IPS-18c (cell line): ENCODE data around the gene BAZ2B.

Experiments used
- H3K4me3 ChIP-seq: 2 replicates; pipeline ENCODE4 v1.7.0; 2013; ENCODE audit warnings: low read depth, mild to moderate bottlenecking, low read length, moderate library complexity; ENCODE audit not compliant: insufficient read depth
- H3K9me3 ChIP-seq: one replicate; pipeline ENCODE4 v1.6.1; 2013; ENCODE audit warnings: mild to moderate bottlenecking, low read length, moderate library complexity; ENCODE audit not compliant: control insufficient read depth, insufficient read depth

The BAZ2B gene

DNA sequence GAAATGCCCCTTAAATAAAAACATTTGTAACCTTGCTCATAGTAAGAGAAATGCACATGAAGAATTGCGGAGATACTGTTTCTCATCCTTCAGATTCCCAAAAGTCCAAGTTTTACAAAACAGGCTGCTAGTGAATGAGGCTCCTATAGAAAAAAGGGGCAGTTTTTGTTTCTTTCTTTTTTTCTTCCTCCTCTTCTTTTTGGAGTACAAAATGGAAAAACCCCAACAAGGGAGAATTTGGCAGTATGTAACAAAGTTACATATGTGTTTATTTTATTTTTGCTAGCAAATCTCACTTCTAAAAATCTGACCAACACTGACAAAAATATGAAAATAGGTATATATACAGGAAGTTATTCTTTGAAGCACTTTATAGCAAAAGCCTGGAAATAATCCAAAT lies 7.1 kb upstream of the BAZ2B start:
- no peak overlapping the region for H3K4me3 ChIP-seq
- H3K9me3 ChIP-seq: no peaks in the 10 kb centered on the region

DNA sequence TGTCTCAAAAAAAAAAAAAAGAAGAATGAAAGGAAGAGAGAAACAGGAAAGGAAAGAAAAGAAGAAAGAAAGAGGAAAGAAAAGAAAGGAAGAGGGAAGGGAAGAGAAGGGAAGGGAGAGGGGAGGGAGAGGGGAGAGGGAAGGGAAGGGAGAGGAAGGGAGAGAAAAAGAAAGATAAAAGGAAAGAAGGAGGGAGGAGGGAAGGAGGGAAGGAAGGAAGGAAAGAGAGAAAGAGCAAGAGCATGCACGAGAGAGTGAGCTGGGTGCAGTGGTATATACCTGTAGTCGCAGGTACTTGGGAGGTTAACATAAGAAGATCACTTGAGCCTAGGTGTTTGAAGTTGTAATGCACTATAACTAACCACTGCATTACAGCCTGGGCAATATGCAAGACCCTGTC lies 6.6 kb upstream of the BAZ2B start:
- Histone ChIP-seq H3K4me3 (no peak overlapping the region), H3K9me3 (no peaks in the 10 kb centered on the region)

DNA sequence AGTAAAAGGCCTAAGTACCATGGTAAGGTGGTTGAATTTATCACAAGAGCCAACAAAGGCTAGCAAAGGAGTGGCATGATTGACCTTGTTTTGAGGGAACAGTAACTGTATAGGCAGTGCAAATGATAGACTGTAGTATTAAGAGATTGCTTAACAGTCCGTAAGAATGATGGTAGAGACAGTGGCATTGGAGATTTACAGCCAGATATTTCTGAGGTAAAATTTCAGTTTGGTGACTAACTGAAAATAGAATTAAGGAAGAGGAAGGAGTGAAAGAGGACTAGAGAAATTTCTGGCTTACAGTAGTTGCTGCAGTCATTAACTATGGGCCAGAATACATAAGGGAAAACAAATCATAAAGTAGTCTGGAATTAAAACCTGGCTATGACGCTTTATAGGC lies 4.4 kb upstream of the BAZ2B start:
- no peak overlapping the region for H3K4me3 ChIP-seq
- H3K9me3 ChIP-seq: no peaks in the 10 kb centered on the region

DNA sequence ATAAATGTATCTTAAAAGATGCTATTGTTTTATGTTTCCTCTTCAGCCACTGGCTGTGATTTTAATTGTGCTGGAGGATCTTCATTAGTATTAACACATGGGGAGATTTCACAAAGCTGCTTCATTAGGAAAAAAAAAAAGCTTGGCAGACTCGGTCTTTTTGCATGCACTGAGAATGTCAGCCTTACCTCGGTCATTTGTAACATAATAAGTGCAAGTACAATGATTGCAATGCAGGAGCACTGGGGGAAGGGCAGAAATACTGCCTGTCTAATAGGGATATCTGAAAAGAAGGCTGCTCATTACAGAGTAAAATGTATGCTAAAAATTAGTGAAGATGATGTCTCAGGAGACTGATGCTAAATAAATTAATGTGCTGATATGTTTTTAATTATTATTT lies 1.3 kb upstream of the BAZ2B start:
- no peak overlapping the region; the same call in 1 of the 2 replicates for H3K4me3 ChIP-seq

DNA sequence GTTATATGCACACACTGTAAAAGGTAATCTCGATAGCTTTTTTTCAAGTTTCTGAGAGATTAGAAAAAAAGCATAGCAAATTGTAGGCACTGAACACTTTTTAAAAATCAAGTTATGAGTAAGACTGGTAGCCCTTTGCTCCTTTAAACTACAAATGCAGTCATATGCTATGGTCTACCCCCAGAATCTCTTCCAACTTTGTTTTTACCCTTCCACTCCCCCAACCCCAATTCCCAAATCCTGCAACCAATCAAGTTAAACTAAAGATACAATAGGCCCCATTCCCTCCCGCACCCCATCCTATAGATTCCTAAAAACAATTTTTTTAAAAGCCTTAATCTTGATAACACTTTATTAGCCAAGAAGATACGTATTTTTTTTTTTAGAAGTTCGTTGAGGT lies 752 bp upstream of the BAZ2B start:
- Histone ChIP-seq H3K9me3 (no peaks in the 10 kb centered on the region), H3K4me3 (peak overlapping the region; percentile 89)

More for the DNA sequence above, 1.3 kb upstream of the BAZ2B start:
- H3K9me3 ChIP-seq: no peaks in the 10 kb centered on the region

DNA sequence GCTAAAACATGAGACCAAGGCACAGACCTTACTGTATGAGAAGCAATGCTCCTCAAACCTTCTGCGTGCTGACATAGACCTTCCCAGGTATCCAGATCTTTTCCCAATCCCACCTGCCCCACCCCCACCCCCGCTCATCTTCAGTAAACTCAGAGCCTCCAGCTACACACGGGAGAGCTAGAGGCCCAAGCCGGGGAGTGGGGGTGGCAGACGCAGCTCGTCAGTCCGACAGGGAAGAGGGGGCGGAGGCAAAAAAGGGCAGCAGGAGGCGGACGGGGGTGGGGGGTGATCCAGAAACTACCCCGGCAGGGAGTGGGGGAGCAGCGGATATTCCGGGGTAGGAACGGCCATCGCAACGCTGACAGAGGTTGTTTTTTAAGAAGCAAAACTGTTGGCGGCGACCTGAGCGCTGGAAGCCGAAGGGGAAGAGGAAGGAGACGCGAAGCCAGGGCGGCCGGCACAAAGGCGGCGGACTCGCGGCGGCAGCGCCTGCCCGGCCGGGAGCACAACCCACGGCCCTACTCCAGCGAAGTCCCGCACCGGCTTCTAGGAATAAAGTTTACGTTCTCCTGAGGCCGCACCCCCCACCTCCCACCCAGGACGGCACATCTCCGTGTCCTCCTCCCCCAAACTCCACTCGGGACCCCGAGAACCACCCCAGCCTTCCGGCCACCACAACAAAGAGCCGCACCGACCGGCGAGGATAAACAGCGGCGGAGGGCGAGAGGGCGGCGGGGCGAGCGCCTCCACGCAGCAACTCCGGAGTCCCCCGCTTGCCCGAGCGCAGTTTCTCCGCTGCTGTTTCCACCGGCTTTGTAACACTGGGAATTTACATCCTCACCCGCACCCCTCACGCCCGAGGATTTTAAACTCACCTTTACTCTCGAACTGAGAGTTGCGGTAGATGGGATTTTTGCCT lies 722 bp downstream of the BAZ2B start:
- H3K4me3 ChIP-seq: peak overlapping the region; percentile 89
- H3K9me3 ChIP-seq: no peaks in the 10 kb centered on the region

DNA sequence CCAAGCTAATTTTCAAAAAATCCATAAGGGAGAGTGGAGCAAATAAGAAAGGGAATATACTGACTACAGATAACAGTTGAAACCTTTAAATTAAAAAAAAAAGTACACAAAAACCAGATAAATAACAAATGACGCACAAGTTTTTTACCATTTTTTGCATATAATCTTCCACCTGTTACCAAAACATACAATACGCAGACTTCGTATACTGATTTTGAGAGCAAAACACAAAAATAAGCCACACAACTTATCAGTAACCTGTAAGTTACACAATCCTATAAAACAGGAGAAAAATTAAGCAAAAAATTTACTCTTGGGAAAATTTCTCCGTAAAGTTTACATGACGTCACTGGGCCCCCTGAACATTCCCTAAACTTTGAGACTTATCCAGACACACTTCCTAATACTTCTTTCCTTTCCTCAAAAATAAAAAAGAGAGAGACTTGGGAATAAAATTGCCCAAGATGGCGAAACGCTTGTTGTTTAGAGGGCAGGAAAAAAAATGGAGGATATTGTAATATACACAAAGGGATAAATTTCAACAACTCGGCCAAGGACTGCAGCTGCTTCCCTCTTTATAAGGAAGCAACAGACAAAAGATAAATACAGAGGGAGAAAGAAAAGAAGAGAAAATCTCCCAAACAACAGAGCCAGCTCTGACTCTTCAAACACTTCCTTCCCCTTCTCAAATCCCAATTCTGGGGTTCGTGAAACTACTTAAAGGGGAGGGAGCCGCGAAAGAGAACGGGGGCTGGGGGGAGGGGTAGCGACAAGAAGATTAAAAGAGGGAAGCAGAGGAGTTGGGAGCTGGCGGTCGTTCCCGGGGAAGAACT lies 1.6 kb downstream of the BAZ2B start:
- H3K4me3 ChIP-seq: peak overlapping the region; percentile 89
- H3K9me3 ChIP-seq: no peaks in the 10 kb centered on the region

DNA sequence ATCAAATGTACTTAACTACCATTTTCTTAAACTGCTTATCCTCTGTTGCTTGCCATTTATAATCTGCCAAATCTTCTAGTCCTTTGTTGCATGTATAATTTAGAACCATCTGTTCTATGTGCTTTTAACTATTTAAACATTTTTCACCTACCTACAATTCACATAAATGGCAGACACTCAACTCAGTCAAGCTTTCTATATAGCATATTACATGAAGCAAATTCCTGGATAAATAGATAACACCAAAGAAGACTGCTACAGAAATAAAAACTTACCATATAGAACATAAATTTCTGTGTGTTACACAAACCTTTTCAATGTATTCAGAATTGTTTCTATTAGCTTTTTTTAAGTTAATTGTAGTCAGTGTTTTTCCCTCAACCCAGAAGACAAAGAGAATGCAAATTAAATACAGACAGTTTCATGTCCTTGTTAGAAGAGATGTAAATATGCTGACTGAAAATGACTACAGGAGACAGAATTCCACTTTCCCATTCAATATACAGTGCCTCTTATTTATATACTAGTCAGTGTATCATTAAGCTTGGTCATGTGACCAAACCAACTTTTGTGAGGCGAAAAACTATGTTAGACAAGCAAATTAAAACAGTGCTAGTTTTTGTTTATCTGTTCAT lies 2.6 kb downstream of the BAZ2B start:
- Histone ChIP-seq H3K4me3 (no peak overlapping the region), H3K9me3 (no peaks in the 10 kb centered on the region)

DNA sequence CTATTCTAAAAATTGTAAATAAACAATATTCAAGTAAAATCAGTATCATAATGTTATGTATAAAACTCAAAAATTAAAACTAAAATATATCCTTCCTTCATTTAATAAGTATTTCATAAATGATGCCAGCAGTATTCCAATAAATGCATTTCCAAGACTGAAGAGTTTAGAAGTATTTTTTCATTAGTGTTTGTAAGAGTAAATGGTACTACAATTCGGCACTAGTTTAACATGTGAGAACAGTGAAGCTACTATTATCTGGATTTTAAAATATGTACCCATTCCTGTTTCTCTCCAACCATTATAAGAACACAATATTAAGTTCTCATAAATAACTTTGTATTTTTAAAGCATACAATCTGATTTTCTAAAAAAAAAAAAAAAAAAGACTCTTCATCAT lies 3.3 kb downstream of the BAZ2B start:
- Histone ChIP-seq H3K9me3 (no peaks in the 10 kb centered on the region), H3K4me3 (no peak overlapping the region)

DNA sequence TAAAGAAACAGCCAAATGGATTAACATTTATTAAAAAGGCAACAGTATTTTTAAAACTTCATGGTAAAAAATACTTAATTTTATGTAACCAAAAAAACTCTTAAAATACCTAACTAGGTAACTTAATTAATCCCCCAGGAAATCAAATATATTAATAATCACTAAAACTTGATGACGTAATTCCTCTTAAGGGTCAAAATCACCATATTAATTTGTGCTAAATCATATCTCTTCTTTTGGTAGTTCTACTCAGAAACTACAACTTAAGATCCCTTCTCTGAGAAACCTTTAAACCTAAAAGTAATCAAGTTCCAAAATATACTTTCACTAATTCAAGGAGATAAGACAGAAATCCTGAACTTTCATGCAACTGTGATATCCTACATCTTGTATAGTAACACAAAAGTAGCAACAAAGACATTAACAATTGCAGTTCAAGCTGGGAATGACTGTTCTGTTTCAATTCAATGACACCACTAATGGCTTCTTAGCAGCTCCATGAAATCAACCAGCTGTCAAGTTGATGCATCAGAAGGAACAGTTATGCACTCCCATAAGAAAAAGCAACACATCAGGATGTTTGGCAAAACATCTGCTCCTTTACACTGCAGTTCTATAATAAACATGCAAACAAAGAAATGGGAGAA lies 4.0 kb downstream of the BAZ2B start:
- no peak overlapping the region for H3K4me3 ChIP-seq
- H3K9me3 ChIP-seq: no peaks in the 10 kb centered on the region

DNA sequence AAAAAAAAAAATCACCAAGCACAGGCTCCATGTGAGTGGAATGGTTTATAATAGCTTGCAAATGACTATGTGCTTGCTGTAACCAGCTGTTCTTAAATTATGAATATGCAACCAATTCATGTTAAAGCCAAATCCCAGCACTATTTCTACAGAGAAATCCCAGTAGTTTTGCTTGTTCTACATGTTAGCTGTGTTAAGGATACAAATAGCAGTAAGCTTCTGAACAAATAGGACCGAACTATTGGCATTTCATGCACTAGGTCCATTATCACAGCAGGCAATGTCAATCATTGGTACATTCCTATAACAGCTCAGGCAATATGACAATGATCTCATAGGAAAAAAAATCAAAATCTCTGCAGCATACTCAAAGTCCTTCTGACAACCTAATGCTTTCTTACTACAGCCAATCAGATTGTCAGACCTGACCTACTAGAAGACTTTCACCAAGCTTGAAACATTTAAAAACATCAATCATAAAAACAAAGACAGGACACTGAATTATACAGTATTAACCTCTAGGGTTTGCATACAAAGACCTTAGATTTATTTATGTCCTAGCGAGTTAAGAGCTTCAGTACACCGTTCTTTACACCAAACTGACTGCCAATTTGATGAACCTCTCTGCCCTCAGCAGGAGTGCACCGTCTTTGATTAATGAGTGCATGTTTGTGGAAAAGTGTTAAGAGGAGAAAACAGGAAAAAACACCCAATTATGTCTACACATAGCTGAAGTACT lies 6.4 kb downstream of the BAZ2B start:
- Histone ChIP-seq H3K4me3 (no peak overlapping the region), H3K9me3 (no peaks in the 10 kb centered on the region)

DNA sequence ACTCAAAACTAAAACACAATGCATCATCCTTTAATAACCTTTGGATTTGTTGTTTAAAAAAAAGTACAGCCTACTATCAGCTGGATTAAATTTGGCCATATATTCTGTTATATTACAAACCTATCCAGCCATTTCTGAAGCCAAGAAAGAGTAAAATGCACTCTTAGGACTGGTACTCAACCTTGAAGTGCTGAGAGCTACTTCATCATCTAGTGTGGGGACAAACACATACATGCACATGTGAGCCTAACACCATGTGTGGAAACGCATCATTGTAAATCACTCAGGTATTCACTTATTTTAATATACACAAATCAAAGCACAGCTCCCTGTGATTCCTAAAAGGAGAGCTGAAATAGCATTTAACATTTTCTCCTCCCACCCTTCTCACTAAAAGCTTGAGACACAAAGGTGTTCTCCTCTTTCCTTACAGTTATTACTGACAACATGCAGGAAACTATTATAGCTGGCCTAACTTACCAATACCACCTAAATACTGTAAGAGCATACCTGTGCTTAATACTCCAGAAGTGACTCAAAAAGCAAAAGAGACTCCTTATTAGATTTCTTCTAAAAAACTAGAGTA lies 7.5 kb downstream of the BAZ2B start:
- H3K9me3 ChIP-seq: no peaks in the 10 kb centered on the region
- H3K4me3 ChIP-seq: no peak overlapping the region

DNA sequence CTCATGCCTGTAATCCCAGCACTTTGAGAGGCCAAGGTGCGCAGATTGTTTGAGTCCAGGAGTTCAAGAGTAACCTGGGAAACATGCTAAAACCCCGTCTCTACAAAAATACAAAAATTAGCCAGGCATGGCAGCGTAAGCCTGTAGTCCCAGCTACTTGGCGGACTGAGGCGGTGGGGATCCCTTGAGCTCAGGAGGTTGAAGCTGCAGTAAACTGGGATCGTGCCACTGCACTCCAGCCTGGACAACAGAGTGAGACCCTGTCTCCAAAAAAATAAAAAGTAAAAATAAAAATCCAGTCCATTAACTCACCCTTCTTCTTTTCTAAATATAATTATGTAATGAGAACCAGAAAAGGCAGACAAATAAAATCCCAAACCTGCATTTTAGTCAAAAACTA lies 8.2 kb downstream of the BAZ2B start:
- Histone ChIP-seq H3K9me3 (no peaks in the 10 kb centered on the region), H3K4me3 (no peak overlapping the region)

DNA sequence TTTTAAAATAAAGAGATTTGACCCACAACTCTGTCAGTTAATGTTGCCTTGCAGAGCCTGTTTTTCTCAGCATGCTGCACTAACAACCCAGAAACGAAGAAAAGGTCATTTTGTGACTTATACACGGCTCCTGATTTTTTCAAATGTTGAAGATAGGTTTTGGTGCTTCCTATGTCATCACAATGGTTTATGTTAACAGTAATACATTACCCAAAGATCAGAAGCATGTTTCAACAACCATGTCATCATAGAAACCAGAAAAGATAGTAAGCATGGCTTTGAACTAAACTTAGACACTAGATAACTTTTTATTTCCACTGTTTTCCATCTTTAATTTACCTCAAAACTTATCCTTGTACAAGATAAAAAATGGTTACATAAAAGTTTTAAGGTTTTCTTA lies 10.1 kb downstream of the BAZ2B start:
- H3K4me3 ChIP-seq: no peak overlapping the region
- no peaks in the 10 kb centered on the region for H3K9me3 ChIP-seq

DNA sequence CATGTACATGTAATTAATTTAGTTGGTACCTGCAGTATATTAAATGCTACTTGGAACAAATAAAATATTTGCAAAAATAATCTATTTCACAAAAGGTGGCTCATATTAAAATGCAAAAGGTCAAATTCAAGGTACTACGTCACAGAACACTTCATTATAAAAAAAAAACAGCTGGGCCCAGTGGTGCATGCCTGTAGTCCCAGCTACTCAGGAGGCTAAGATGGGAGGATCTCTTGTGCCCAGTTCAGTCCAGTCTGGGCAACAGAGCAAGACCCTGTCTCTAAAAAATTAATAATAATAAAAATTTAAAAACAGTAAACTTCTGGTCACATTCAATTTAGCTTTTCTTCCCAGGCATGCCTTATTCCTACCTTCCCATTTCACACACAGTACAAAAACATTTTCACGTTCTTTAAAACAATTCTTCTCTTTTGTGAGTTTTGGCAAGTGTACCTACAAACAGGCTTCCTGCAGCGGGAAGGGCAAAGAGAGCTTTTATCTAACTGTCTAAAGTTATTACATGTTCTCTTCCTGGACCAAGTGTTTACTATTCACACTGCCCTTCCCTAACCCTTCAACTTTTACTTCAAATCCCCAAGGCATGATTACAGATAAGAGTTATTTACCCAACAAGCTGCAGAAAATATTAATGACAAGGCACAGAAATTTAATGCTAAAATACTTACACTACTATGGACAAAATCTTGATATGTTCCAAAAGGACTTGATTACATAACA lies 10.7 kb downstream of the BAZ2B start:
- H3K9me3 ChIP-seq: no peaks in the 10 kb centered on the region
- H3K4me3 ChIP-seq: no peak overlapping the region

DNA sequence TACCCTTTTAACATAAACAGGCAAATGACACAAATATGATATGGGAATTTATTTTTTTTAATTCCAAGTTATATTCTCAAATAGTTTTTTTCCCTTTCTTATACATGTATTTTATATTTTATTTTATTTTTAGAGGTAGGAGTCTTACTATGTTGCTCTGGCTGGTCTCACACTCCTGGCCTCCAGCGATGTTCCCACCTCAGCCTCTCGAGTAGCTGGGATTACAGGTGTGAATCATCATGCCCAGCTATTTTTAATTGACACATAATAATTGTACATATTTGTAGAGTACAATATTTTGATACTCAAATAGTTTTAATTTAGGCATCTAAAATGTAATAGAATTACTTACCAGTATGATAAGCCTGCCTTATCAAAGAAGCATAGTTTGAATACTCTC lies 12.2 kb downstream of the BAZ2B start:
- Histone ChIP-seq H3K9me3 (no peaks in the 10 kb centered on the region), H3K4me3 (no peak overlapping the region)
